GM18520 (cell line): Measurements from ENCODE around the gene ST7L.

Experiments
- ATAC-seq: cut with Tn5 transposase; IDR thresholded peaks from one replicate; pipeline ENCODE4 v1.9.1; 2021; ENCODE audit not compliant: unreplicated experiment

The ST7L gene

DNA sequence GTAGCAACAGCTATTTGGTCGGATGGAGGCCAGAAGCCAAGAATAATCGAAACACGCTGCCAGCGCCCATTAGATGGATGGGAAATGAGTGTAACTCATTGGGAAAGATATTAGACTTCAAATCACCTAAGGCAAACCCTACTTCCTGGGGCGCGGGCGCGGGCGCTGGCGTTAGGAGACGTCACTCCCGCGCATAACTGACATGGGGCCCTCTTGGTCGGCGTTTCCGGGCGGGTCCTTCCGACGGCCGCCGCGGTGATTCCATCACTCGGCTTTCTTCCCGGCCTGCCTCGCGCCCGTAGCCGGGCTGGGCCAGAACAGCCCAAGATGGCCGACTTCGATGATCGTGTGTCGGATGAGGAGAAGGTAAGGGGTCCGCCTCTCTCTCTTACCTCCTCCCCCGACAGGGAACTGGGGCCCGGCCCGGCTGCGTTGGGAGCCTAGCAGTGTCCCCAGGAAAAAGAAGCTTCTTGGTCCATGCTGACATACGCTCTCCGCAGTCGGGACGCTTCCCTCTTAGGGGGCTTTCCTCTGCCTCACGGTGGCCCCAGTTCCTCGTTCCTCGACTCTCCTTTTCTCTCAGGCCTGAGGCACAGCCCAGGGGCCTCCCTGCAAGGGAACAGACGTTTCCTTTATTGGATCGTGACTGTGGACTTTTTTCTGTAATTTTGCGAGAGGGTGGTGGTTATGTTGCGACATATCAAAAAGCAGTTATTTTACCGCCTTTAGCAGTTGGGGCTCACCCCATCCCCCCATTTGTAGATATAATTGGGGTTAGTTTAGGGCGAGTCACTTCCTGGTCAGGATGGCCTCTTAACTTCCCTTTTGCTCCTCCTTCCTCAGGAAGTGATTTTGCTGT, 806 bp upstream of the ST7L start, which contains the start of gene CAPZA1:
TSS of gene CAPZA1 (plus strand) at position 315 of the 859 bp plus-strand sequence. CDS start at position 328, 13 bp downstream.
- ATAC-seq = peak; percentile 79

DNA sequence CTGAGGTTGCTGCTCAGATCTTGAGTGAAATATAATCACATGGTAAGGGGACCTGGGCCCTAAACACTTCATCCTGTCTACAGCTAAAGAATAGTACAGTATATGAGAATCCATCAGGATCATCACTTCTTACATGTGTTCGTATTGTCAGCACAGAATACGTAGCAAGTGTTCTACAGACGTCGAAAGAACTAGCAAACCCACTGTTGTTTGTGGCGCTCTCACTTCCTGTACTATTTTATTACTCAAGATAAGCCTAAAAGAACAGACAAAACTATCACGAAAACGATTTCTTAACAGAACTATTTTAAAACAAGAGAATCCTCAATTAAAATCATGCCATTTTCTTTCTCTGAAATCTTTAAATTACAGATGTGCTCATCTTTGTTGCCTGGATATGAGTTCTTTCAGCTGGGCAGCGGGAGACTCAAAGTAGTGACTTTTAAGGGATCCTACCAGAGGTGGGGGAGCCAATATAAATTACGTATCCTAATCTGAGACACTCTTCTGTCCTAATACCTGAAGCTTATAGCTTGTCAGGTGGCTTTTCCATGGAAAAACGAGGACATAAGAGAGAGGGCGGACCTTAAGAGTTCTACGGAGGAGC, 724 bp downstream of the ST7L start:
- ATAC-seq = no peak

DNA sequence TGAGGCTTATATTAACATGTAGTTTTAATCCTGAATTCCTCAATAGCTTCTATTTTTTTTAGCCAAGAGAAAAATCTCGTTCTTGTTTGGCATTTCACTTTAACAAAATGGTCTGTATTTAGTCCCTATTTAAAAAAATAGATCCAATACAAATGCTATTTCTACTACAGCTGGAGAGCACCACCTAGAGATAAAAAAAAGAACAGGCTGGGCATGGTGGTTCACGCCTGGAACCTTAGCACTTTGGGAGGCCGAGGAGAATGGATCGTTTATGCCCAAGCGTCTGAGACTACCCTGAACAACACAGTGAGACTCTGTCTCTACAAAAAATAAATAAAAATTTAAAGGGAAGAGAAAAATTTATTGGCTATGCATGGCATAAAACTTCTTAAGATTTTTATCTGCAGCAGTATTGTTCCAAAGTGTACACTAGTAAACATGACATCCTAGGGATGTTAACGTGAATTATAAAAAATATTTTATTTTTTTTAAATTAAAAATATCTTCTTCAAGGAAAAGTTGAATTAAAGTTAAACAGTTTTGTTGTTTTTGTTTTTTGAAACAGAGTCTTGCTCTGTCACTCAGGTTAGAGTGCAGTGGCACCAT, 4.4 kb downstream of the ST7L start:
- no peak for ATAC-seq

DNA sequence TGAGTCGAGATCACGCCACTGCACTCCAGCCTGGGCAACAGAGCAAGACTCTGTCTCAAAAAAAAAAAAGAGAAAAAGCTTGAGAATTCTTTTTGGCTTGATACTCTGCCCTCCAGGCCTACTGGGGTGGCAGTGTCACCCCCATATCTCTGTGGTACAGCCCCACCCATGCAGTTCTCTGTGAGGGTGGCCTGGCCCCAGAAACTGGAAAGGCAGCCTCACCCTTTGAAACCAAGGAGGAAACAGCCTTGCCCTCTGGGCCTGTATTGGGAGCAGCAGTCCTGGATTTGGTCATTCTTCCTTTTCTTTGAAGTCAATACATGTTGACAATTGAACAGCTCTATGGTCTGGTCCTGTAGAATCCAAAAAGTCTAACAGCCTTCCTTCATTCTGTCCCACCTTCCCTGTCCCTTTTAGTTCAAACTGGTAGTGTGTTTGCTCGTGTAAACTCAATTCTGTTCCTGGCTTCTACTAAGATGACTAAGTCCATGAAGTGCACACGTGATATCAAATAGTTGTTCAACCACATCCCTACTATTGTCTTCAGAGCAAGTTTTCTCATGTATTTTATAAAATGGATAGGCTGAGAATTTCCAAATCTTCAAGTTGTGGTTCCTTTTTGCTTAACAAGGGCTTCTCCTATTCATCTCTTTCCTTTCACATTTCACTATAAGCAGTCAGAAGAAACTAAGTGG, 13.2 kb downstream of the ST7L start:
- no peak for ATAC-seq

DNA sequence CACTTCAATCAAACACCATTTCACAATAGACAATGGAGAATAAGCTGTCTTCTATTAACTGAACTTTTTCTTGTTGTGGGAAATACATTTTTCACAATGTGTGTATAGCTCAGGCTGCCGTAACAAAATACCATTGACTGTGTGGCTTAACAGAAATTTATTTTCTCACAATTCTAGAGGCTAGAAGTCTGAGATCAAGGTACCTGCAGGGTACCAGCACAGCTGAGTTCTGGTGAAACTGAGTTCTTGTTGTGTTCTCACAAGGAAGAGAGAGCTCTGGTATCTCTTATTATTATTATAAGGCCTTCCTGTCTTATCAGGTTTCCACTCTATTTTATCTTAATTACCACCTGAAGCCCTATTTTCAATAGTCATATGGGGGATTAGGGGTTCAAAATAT, 15.4 kb downstream of the ST7L start:
- ATAC-seq = no peak

DNA sequence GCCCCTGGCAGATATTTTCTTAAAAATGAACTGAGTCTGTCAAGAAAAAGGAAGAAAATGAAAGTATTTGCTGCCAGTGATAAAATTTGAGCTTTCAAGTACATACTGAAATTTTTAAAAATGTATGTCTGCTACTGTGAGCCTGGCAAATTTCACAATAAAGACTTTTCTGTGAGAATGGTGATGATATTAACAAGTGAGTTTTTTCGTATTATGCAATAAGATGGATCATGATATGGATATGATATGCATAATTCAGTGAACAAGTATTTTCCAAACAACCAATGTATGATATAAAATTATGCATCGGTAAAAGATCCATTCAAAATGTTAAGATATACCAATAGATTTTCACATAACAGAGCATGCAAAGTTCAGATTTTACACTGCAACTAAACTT, 15.9 kb downstream of the ST7L start:
- no peak for ATAC-seq

DNA sequence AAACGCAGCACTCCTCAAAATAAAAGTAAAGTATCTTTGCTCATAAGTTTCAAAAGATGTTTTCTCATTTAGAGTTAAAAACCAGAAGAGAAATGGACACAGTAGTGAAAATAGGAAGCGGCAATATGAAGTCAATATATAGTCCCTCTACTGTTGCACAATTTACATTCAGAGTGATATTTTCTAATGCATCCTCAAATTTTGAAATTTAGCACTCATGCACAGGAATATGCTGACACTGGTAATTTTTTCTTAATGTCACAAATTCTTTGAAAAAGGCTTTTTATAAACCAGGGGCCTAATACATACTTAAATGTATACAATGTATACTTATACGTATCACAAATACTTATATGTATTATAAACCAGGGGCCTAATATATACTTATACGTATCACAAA, 19.5 kb downstream of the ST7L start:
- no peak for ATAC-seq

DNA sequence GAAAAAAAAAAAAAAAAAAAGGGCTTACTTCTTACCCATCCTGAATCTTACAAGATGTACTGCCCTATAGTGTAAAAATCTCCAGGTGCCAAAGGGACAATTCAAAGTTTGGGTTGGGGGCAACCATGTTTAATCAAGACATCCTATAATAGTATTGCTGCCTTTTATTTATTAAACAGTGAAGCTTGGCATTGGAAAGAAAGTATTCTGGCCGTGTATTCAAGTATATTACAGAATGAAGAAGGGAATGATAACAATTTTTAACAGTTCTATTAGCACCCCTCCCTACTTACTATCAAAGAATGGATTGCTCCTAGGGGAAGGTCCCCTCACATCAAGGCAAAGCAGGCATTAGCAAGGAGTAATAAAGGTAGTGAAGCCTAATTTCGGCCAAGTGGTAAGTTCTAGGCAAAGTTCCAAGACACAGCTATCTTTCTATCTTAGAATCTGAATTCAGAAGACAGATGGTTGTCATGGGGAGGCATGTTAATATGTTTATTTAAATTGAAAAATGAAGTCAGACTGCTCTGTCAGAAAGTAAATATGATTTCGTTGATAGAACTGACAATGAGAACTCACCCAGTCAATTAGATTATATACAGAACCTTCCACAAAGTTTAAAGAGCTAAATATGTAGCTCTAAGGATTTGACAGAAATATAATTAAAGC, 24.6 kb downstream of the ST7L start:
- ATAC-seq = no peak

DNA sequence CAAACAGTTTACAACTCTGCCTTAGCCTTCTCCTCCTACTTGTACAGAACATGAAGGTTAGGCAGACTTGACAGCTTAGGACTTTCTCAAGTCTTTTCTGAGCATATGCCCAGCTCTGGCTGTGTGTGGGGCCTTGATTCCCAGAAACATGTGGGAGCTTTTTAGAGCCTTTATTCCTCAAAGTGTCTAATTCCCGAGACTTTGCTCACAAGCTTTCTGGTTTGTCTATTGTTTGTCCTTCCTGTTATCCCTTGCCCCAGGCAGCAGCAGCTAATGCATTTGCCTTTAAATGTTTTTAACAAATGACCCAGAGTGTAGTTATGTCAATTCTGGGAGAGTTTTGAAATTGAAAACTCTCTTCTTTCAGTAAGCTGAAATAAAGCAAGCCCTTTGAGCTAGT, 29.2 kb downstream of the ST7L start:
- ATAC-seq = no peak

DNA sequence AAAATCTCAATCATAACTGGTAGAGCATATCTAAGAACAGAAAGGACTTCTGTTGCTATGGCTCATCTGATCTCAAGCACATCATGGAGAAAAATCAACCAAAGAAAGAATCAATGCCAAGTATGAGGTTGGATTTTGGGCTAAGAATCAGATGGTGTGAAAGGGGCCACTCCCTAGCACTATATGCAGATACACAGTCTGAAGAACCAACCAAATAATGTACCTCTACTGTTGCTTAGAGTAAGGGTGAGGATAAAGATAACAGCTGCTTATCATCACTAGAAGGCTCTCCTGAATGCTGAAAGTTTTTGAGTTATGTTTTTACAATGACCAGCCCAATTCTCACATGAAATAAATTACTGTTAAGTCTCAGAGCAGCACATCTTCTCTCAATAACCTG, 35.6 kb downstream of the ST7L start:
- no peak for ATAC-seq

DNA sequence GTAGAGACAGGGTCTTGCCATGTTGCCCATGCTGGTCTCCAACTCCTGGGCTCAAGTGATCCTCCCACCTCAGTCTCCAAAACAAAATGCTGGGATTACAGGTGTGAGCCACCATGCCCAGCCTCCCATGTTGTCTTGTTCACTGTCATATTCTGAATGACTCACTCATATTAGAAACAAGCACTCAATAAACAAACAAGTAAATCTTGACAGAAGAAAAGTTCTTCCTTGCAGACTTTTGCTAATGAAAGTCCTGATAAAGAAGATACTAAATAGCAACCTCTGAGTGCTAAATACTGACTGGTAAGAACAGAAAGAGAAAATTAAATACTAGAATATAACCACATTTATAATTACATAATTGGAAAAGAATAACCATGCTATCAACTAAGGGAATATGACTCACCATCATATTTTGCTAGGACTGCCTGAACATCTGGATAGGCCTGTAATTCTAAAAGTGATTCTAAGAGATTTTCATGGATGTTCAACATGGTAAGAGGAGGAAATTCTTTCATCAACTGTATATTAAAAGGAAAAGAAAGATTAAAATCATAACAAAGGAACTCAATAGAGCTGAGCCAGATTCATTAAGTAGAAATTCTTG, 37.3 kb downstream of the ST7L start:
- ATAC-seq = no peak

DNA sequence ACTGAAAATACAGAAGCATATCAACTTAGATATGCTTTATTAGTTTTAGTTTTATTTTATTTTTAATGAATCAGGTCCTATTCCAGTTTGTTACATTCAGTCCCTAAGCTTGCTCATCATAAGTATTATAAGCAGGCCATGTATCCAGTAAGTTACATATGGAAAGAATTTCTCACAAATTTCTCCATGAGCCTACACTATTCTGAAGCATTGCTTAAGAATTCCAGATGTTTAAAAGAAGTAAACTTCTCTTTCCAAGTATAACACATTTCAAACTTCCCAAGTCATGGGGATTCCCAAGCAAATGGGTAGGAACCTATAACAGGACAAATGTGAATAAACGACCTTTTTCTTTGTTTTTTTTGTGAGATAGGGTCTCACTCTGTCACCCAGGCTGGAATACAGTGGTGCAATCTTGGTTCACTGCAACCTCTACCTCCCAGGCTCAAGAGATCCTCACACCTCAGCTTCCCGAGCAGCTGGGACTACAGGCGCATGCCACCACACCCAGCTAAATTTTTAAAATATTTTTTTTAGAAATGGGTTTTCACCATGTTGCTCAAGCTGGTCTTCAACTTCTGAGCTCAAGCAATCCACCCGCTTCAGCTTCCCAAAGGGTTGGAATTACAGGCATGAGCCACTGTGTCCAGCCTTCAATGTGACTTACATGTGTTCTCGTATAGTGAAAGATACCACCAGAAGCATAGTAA, 39.0 kb downstream of the ST7L start:
- ATAC-seq = no peak

DNA sequence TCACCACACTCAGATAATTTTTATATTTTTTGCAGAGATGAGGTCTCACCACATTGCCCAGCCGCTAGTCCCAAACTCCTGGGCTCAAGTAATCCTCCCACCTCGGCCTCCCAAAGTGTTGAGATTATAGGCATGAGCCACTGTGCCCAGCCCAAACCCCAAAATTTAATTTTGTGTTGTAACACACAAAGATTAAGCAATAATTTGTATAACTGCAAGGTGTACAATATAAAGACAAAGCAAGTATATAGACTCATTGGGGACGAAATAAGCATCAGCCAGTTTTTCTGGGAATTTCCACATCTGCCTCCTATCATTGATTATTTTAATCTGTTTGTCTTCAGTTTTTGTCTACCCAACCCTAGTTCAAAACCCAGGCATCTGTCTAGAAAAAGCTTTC, 42.7 kb downstream of the ST7L start:
- ATAC-seq = no peak

DNA sequence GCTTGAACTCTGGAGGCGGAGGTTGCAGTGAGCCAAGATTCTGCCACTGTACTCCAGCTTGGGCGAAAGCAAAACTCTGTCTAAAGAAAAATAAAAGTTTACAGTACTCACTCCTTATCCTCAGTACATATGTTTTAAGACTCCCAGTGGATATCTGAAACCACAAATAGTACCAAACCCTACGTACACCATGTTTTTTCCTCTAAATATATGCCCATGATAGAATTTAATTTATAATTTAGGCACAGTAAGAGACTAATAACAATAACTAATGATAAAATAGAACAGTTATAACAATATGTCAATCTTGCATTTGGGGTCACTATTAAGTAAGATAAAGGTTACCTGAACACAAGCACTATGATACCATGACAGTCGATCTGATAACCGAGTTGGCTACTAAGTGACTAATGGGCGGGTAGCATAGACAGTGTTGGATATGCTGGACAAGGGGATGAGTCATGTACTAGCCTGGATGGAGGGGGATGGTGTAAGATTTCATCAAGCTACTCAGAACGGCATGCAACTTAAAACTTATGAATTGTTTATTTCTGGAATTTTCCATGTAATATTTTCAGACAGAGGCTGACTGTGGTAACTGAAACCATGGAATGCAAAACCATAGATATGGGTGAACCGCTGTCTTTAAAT, 43.7 kb downstream of the ST7L start:
- ATAC-seq = no peak

DNA sequence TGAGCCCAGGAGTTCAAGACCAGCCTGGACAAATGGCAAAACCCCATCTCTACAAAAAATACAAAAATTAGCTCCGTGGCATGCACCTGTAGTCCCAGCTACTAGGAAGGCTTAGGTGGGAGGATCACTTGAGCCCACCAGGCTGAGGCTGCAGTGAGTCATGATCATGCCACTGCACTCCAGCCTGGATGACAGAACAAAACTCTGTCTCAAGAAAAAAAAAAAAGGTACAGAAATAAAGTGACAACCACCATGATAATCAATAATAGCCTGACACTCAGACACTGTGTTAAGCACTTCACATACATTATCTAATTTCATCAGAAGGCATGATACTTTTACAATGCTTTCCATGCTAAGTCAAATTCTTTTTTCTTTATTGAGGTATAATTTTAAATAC, 53.1 kb downstream of the ST7L start:
- ATAC-seq = no peak

DNA sequence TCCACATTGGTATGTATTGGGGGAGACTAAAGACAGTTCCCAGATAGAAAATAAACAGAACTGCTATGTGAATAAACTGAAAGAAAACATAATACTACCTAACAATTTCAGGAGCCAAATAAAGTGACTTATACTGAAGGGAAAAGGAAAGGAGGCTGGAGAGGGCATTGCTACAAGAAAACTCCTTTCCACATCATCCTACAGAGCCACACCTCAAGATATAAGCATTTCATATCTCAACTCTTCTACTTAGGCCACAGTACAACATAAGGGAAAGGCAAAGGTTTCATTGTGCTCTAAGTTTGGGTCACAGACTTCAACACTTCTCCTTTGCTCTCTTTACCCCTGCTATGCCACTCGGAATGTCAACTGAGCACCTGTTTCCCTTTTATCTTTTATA, 54.9 kb downstream of the ST7L start:
- no peak for ATAC-seq

DNA sequence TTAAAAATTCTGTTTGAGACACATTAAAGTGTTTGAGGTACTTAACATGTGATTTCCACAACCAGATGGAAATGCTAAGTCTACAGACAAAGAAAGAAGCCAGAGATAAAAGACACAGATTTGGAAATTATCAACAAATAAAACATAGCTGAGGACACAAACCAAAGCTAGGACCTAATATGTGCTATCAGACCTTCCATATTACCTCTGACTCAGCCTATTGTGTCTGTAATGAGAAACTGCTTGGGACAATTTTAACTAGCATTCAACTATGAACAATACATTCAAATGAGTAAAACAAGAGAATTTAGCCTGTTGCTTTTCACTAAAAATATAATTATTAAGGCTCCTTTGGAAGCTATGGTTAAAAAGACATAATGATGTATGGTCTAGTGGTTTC, 55.6 kb downstream of the ST7L start:
- no peak for ATAC-seq

DNA sequence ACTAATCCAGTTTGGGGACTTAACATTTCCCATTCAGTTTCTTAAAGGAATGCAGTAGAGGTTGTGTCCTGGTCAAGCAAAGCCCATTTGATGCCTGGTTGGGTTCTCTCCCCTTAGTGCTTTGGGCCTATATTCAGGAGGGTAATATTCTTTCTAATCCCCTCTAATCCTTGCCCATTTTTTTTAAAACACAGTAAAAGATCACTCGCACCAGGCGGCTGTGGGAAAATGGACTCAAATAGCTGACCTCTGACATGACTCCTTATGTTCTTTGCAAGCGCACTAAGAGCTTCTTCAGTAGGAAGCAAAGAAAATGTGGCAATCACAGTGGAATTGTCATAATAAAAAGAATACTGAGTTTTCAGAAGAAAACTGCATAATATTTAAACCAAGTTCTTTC, 60.3 kb downstream of the ST7L start:
- no peak for ATAC-seq

DNA sequence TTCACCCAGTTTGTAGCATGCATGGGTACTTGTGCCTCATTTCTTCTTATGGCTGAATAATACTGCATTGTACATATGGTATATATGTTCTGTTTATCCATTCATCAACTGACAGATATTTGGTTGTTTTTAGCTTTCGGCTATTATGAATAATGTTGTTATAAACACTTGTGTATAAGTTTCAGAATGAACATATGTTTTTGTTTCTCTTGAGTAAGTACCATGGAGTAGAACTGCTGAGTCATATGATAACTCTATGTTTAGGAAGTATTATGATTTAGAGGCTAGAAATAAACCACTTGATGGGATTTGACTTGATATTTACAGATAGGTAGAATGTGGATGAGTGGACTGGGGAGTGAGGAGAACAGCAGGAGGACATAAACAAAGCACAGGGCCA, 61.6 kb downstream of the ST7L start:
- no peak for ATAC-seq

DNA sequence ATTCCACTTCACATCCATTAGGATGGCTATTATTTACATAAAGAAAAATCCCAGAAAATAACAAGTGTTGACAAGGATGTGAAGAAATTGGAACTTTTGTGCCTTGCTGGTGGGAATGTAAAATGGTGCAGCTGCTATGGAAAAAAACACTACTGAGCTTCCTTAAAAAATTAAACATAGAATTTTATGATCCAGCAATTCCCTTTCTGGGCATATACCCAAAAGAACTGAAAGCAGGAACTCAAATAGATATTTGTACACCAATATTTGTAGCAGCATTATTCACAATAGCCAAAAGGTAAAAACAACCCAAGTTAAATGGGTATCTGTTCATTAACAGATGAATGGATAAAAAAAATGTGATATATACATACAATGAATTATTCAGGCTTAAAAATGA, 64.5 kb downstream of the ST7L start:
- no peak for ATAC-seq
